IPS DF 4.7 (cell line): ENCODE results near the gene ZNF667.

ENCODE experiments used
- DNase-seq: peaks from one replicate; pipeline ENCODE4 v3.0.0-alpha.2; 2013; ENCODE audit warnings: low spot score; ENCODE audit errors: extremely low read depth

Gene ZNF667

GRCh38 chr19:56476651-56477428 is at the start of gene ZNF667:
TSS of gene ZNF667 (minus strand) at chr19:56477345. CDS start at chr19:56462370, 14,975 bp downstream.
- DNase-seq, result no peak

- no peak for DNase-seq
Observed at GRCh38 chr19:56525214-56525860, 48.2 kb upstream of the ZNF667 start.

- DNase-seq, result no peak
Observed at GRCh38 chr19:56508290-56508778, 31.2 kb upstream of the ZNF667 start.

GRCh38 chr19:56507446-56508289 is 30.5 kb upstream of the ZNF667 start, which contains the start of gene ZNF471:
TSS of gene ZNF471 (plus strand) at chr19:56507855. CDS start at chr19:56511572, 3,717 bp downstream.
- DNase-seq, result peak; percentile 92

GRCh38 chr19:56504581-56504980 is 27.4 kb upstream of the ZNF667 start:
- no peak for DNase-seq

GRCh38 chr19:56491399-56491798 is 14.3 kb upstream of the ZNF667 start:
- DNase-seq, result no peak

- peak; percentile 58 for DNase-seq
Observed at GRCh38 chr19:56477429-56478338, 539 bp upstream of the ZNF667 start.

GRCh38 chr19:56476093-56476492 is 1.1 kb downstream of the ZNF667 start:
- DNase-seq, result no peak

- no peak for DNase-seq
Observed at GRCh38 chr19:56474308-56474707, 2.8 kb downstream of the ZNF667 start.

- no peak for DNase-seq
Observed at GRCh38 chr19:56441206-56441792, 35.8 kb downstream of the ZNF667 start.

- DNase-seq, result no peak
Observed at GRCh38 chr19:56423985-56424353, 53.2 kb downstream of the ZNF667 start.

GRCh38 chr19:56423276-56423984 is 53.7 kb downstream of the ZNF667 start:
- DNase-seq, result no peak

- DNase-seq, result no peak
Observed at GRCh38 chr19:56405062-56405461, 72.1 kb downstream of the ZNF667 start.

GRCh38 chr19:56404705-56405056 is 72.5 kb downstream of the ZNF667 start:
- DNase-seq, result no peak

GRCh38 chr19:56403764-56404704 is 73.1 kb downstream of the ZNF667 start, which contains the start of gene ZNF583:
TSS of gene ZNF583 (plus strand) at chr19:56404332. CDS start at chr19:56407115, 2,783 bp downstream.
- DNase-seq, result peak; percentile 58

GRCh38 chr19:56403261-56403660 is 73.9 kb downstream of the ZNF667 start:
- no peak for DNase-seq

GRCh38 chr19:56400485-56400884 is 76.7 kb downstream of the ZNF667 start:
- DNase-seq, result no peak

- no peak for DNase-seq
Observed at GRCh38 chr19:56398809-56399208, 78.3 kb downstream of the ZNF667 start.
